GM19324 (cell line): Measurements from ENCODE around the gene ERVW-1.

ENCODE experiments used
- ATAC-seq: cut with Tn5 transposase; IDR thresholded peaks from one replicate; pipeline ENCODE4 v1.9.1; 2021; ENCODE audit warnings: mild to moderate bottlenecking, moderate library complexity; ENCODE audit not compliant: unreplicated experiment, low FRiP score

Gene ERVW-1

DNA sequence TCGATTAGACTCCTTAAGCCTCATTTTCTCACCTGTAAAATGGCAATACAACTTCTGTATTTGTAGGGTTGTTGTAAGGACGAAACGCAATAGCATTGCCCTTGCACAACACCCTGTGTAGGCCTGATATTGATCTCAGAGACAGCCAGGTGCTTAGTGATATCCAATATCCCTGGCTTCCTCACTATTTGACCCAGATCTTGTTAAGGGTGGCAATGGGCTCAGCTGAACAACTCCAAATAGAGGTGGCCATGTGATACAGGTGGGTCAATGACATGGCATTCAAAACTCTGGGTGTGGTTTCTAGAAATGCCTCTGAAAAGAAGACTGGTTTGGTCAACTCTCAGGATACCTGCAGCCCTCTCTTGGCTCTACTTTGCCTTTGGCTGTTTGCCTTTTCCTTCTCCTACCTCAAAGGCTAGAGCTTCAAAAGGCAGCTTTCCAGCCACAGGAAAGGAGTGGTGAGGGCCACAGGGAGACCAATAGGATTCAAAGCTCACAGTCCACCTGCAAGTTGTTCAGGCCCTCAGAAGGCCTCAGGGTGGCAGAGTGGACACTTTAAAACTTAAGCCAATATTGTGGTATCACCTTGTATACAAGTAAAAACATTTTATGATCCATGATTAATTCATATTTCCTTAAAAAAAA is 45.3 kb downstream of the ERVW-1 start:
- no peak for ATAC-seq

DNA sequence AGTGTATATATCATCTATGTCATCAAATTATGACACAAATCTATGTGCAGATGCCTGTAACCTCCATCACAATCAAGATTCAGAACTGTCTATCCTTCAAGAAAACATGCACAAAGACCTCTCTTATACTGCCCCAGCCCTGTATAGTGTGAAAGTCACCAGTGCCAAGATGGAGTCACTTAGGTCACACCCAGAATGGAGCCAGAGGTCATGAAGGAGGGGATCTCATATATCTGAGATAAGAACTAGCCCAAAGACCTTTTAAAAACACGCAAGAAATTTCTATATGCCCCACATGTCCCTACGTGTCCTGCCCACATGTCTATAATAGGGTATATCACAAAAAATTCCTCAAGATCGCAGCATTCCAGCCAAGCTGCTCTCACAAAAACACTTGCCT is 50.6 kb downstream of the ERVW-1 start:
- no peak for ATAC-seq

DNA sequence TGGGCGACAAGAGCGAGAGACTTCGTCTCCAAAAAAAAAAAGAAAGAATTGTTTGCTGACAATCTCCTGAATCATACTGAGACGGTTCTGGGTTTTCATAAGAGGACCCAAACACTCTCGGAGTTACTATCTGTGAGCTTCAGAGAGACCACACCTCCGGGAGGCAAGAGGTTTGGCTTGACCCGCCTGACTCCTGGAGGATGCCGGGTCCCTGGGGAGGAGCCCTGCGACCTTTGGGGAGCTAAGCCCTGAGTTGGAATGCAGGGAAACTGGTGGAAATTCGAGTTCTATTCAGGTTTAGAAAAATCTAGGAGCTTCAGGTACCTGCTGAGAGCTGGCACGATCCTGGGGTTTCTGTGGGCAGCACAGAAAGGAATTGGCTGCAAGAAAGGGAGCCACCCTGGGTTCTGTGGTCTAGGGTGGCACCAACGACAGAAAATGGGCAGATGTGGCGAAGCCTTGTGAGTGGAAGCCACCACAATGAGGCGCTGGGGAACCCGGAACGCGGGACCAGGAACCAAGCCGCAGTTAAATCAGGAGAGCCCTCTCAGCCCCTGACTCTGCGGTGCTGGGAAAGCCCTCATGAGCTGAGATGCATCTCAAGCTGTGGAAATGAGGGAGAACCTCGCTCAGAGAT is 52.3 kb downstream of the ERVW-1 start:
- no peak for ATAC-seq

DNA sequence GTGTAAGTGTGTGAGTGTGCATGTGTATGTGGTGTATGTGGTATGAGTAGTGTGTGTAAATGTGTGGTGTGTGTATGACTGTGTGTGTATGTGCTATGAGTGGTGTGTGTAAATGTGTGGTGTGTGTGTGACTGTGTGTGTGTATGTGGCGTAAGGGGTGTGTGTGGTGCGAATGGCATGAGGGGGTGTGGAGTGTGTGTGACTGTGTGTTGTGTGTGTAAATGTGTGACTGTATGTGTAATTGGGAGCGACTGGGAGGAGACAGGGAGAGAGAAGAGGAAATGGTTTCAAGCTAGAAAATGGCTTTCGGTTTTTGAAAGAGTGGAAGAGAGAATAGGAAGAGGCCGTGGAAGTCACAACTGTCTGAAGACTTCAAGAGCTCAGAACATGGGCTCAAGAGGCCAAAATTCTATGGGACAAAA is 54.0 kb downstream of the ERVW-1 start:
- no peak for ATAC-seq

DNA sequence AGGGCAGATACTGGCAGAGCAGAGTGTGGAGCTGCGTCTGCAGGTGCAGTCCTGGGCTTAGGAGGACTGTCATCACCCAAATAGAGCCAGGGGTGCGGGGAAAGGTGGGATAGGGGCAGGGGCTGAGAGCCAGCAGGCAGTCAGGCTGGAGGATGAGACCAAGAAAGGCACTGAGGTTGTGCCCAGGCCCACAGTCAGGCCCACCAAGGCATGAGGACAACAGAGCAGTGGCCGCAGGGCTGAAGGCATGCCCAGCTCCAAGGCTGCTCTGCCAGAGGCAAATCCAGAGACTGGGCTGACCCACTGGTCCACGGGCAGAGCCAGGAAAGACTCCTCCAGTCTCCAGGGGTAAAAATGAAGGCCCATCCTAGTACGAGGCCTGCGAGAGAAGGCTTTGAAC is 54.8 kb downstream of the ERVW-1 start:
- ATAC-seq = no peak

DNA sequence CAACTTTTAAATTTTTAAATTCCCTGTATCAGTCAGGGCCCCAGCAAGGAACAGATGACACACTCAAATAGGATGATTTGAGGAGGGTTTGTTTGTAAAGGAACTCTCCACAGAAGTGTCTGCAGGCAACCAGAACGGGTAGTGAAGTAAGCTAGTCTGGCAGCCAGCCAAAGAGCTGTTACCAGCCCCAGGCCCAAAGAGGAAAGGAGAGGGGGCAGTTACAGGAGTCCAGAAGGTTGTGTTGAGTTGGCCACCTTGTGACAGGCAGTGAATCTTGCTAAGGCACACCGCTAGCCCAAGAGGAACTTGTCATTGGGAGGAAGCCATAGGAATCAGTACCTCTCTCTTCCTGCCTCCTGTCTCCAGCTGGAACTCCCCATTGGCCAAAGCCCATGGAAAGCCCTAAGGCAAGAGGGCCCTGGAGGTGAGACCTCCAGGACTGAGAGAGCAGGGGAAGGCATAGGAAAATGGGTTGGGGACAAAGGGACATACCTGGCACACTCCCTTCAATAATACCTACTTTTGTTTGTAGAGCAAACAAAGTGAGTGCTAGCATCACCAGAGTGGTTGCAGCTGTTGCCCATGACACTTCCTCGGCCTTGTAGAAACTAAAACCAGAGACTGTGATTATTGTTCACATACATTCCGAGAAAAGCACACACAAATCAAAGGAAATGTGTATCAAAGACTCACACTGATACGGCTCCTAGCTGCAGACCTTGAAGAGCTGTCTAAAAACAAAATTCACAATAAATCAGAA is 55.9 kb downstream of the ERVW-1 start:
- ATAC-seq = no peak
